ENCODE measurements around the gene NANOS2. TPM values are rescaled to one million over a fixed set of nuclear protein-coding genes. Genes with fewer than 3 reads are reported as not detected.
"Not testable (repeated sequence)": the region's sequence is repeated elsewhere in the genome, so short reads cannot be mapped to it uniquely, and the experiment has no call there.

Gene NANOS2
- polyA plus RNA-seq, 3 donors from 2014 or later = not detected

GRCh38 chr19:45870798-45871197, 43.8 kb downstream of the NANOS2 start:
- Mint-ChIP-seq H3K36me3 (no peaks in the 10 kb centered on the region), H3K27ac (no peak overlapping the region), H3K4me3 (no peak overlapping the region), H3K27me3 (ENCODE audit: low read depth in 3 of 3) (peaks cover under 1 to 4% (median 2%) of the 10 kb centered on the region in 3 donors), H3K9me3 (no peaks in the 10 kb centered on the region), H3K4me1 (no peaks in the 10 kb centered on the region)
- DNase-seq = no peak

GRCh38 chr19:45867241-45867640, 47.3 kb downstream of the NANOS2 start:
- Mint-ChIP-seq H3K4me1 (peaks cover 21 to 24% of the 10 kb centered on the region in 2 donors), H3K27me3 (ENCODE audit: low read depth in 3 of 3) (peaks cover 7 to 14% (median 9%) of the 10 kb centered on the region in 3 donors)
- not testable (repeated sequence) for H3K36me3 Mint-ChIP-seq, DNase-seq, H3K9me3 Mint-ChIP-seq, H3K27ac Mint-ChIP-seq, H3K4me3 Mint-ChIP-seq

- Mint-ChIP-seq H3K4me3 (no peak overlapping the region), H3K36me3 (no peaks in the 10 kb centered on the region), H3K27me3 (ENCODE audit: low read depth in 3 of 3) (peaks cover 7 to 15% (median 9%) of the 10 kb centered on the region in 3 donors), H3K4me1 (peaks cover 24 to 29% of the 10 kb centered on the region in 2 donors), H3K27ac (no peak overlapping the region), H3K9me3 (no peaks in the 10 kb centered on the region)
- no peak for DNase-seq
Measured at GRCh38 chr19:45866400-45867176, 48.0 kb downstream of the NANOS2 start.

DNA sequence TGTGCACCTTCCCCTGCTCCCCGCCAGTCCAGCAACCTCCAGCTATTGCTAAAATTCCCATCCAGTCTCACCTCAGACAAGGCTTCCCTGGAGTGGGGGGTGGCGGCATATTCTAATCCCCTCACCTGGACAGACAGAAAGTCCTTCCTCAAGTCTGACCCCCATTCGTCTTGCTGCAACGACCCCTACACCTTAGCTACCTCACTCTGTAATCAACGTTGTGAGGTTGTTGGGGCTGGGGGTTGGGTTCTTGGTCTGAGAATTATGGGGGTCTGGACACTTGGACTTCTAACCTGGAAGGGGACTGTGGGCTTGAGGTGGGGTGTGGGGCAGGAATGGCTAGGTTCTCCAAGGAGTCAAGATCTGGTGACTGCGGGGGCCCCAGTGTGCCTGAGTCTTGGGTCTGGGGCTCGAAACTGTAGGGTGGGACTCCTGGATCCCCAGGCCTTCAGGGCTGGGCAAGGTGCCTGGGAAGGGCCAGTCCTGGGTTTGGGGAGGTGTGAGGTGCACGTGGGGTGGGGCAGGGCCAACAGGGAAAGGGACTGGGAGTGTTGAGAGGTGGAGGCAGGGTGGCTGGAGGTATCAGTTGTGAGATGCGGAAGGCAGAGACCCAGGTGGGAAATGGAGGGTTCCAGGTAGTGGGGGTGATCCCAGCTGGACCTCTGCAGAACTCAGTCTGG, 49.2 kb downstream of the NANOS2 start:
- H3K36me3 Mint-ChIP-seq = no peaks in the 10 kb centered on the region
- no peak overlapping the region for H3K27ac Mint-ChIP-seq
- H3K4me1 Mint-ChIP-seq = peaks cover 27 to 36% of the 10 kb centered on the region in 2 donors
- peak overlapping the region in 1 of 5 donors; percentile 25 for H3K4me3 Mint-ChIP-seq
- DNase-seq = no peak
- H3K27me3 Mint-ChIP-seq (ENCODE audit: low read depth in 3 of 3) = peaks cover 7 to 15% (median 9%) of the 10 kb centered on the region in 3 donors
- no peaks in the 10 kb centered on the region for H3K9me3 Mint-ChIP-seq

DNA sequence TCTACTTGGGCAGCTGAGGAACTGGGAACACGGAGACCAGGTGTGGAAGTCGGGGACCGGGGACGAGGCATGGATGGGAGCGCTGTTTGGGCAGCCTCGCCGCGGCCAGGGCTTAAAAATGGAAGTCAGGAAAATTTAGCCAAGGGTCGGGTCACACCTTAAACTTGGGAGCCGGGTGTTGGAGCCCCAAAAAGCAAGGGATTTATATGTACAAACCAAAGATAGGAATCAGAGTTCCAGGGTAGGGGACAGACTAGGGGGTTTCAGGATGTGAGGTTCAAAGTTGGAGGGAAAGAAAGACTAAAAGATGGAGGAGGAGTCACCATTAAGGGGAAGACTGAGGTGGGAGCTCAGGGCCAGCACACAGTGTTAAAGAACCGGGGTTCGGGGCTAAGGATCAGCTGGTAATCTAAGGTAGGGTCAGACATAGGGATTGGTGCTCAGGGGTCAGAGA, 49.9 kb downstream of the NANOS2 start:
- H3K27me3 Mint-ChIP-seq (ENCODE audit: low read depth in 3 of 3) = peaks cover 7 to 15% (median 9%) of the 10 kb centered on the region in 3 donors
- H3K27ac Mint-ChIP-seq = no peak overlapping the region
- DNase-seq = no peak
- H3K9me3 Mint-ChIP-seq = no peaks in the 10 kb centered on the region
- H3K4me1 Mint-ChIP-seq = peaks cover 28 to 36% of the 10 kb centered on the region in 2 donors
- peak overlapping the region; percentile 34 to 63 (median 62) for H3K4me3 Mint-ChIP-seq
- no peaks in the 10 kb centered on the region for H3K36me3 Mint-ChIP-seq

- Mint-ChIP-seq H3K4me3 (peak within 1 kb of the TSS; percentile 92 to 97 (median 96)), H3K36me3 (no peaks in the 10 kb centered on the region), H3K27me3 (ENCODE audit: low read depth in 3 of 3) (peaks cover 7 to 15% (median 9%) of the 10 kb centered on the region in 3 donors), H3K9me3 (no peaks in the 10 kb centered on the region), H3K27ac (peak within 1 kb of the TSS; percentile 88 to 99 (median 95)), H3K4me1 (peaks cover 28 to 36% of the 10 kb centered on the region in 2 donors)
- DNase-seq = peak; percentile 61 to 63 (median 63)
Measured at GRCh38 chr19:45863840-45864628, 50.5 kb downstream of the NANOS2 start, which contains the start of gene FOXA3. TSS of gene FOXA3 (plus strand) at chr19:45864326. CDS start at chr19:45864457, 131 bp downstream.

DNA sequence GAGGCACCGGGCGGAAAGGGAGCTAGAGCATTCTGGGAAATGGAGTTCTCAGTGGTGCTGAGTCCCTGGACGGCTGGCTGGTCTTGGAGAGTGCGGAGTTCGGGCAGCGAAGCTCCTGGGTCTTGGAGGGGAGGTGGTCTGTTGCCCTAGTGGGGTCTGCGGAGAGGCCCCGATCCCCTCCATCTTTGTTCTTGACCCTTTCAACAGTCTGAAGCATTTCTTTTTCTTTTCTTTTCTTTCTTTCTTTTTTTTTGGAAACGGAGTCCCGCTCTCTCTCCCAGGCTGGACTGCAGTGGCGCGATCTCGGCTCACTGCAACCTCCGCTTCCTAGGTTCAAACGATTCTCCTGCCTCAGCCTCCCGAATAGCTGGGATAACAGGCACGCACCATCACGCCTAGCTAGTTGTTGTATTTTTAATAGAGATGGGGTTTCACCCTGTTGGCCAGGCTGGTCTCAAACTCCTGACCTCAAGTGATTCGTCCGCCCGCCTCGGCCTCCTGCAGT, 51.2 kb downstream of the NANOS2 start:
- Mint-ChIP-seq H3K27ac (peak overlapping the region; percentile 88 to 99 (median 95)), H3K27me3 (ENCODE audit: low read depth in 3 of 3) (peaks cover 7 to 15% (median 9%) of the 10 kb centered on the region in 3 donors), H3K36me3 (peaks cover 0 to 4% (median under 1%) of the 10 kb centered on the region in 3 donors), H3K4me1 (peaks cover 30 to 41% of the 10 kb centered on the region in 2 donors), H3K4me3 (peak overlapping the region; percentile 92 to 97 (median 96)), H3K9me3 (no peaks in the 10 kb centered on the region)
- no peak for DNase-seq

Other genes with a start within 250 kb of the NANOS2 start
- under 1 TPM in 2 of 3 donors, not detected in 1; 0.18 to 0.34 TPM for gene GIPR, start 246.6 kb downstream of the NANOS2 start, polyA plus RNA-seq
- 1,000 to 10,000 TPM in 2 of 3 donors, 100 to 1,000 TPM in 1; 754 to 1,123 (median 1,001) TPM for gene SNRPD2, start 222.8 kb downstream of the NANOS2 start, polyA plus RNA-seq
- 1 to 10 TPM in 2 of 3 donors, not detected in 1; 1.8 to 2.9 TPM for gene QPCTL, start 222.1 kb downstream of the NANOS2 start, polyA plus RNA-seq
- 10 to 100 TPM in 1 of 3 donors, 1 to 10 TPM in 2; 5.9 to 15.6 (median 7.5) TPM for gene FBXO46, start 183.9 kb downstream of the NANOS2 start, polyA plus RNA-seq
- not detected for gene MEIOSIN, start 181.3 kb downstream of the NANOS2 start, polyA plus RNA-seq
- under 1 TPM in 2 of 3 donors, not detected in 1; 0.10 to 0.35 TPM for gene SIX5, start 145.5 kb downstream of the NANOS2 start, polyA plus RNA-seq
- gene DMPK, start 132.3 kb downstream of the NANOS2 start, polyA plus RNA-seq = 1 to 10 TPM in 2 of 3 donors, under 1 TPM in 1; 0.34 to 2.7 (median 1.2) TPM
- gene DMWD, start 121.9 kb downstream of the NANOS2 start, polyA plus RNA-seq = 10 to 100 TPM; 20.2 to 43.9 (median 20.7) TPM
- not detected for gene RSPH6A, start 99.5 kb downstream of the NANOS2 start, polyA plus RNA-seq
- gene SYMPK, start 51.6 kb downstream of the NANOS2 start, polyA plus RNA-seq = 10 to 100 TPM in 1 of 3 donors, 1 to 10 TPM in 2; 2.1 to 14.6 (median 5.6) TPM
- gene FOXA3, start 50.5 kb downstream of the NANOS2 start, polyA plus RNA-seq = not detected
- 1 to 10 TPM; 3.4 to 9.4 (median 7.0) TPM for gene IRF2BP1, start 28.6 kb downstream of the NANOS2 start, polyA plus RNA-seq
- gene MYPOP, start 12.2 kb downstream of the NANOS2 start, polyA plus RNA-seq = under 1 TPM; 0.12 to 0.45 (median 0.13) TPM
- gene NOVA2, start 59.1 kb upstream of the NANOS2 start, polyA plus RNA-seq = not detected
- gene CCDC61, start 80.7 kb upstream of the NANOS2 start, polyA plus RNA-seq = 1 to 10 TPM; 5.7 to 9.8 (median 6.1) TPM
- gene PGLYRP1, start 108.3 kb upstream of the NANOS2 start, polyA plus RNA-seq = not detected
- gene IGFL4, start 126.2 kb upstream of the NANOS2 start, polyA plus RNA-seq = not detected
- not detected for gene IGFL3, start 209.9 kb upstream of the NANOS2 start, polyA plus RNA-seq
- not detected for gene IGFL2, start 233.5 kb upstream of the NANOS2 start, polyA plus RNA-seq

Data from immature natural killer cell (primary cell).